ENCODE data around the gene PIGX. TPM values are rescaled to one million over a fixed set of nuclear protein-coding genes. Genes with fewer than 3 reads are reported as not detected.

The PIGX gene
- total and polyA plus RNA-seq, 2 experiments from 2014 or later, result 31.6 to 36.7 TPM

- 80% methylated on average over 2 of the region's 2 CpGs for WGBS (ENCODE audit: low lambda C conversion rate, missing lambda C conversion rate)
- Histone ChIP-seq H4K20me1 (ENCODE audit: insufficient read depth, poor library complexity, severe bottlenecking) (no peaks in the 10 kb centered on the region), H3K4me1 (ENCODE audit: insufficient read depth) (no peaks in the 10 kb centered on the region), H3K27me3 (no peaks in the 10 kb centered on the region), H3K27ac (no peak overlapping the region), H3K4me2 (no peak overlapping the region), H3K9me2 (replicated peaks; ENCODE audit: insufficient read depth) (no peaks in the 10 kb centered on the region), H3K9me3 (ENCODE audit: low read depth) (no peaks in the 10 kb centered on the region), H2AFZ (no peak overlapping the region), H3K36me3 (replicated peaks; ENCODE audit: insufficient read depth, low read depth) (no peaks in the 10 kb centered on the region), H3K79me2 (no peaks in the 10 kb centered on the region), H3K4me3 (no peak overlapping the region)
- no peak for TF ChIP-seq EZH2 (IDR thresholded peaks at IDR 0.05; ENCODE audit: borderline replicate concordance)
- TF ChIP-seq EZH2phosphoT487 (IDR thresholded peaks at IDR 0.05; ENCODE audit: low read depth, severe bottlenecking, unreplicated experiment), result no peak
- no peak for TF ChIP-seq CTCF (IDR thresholded peaks at IDR 0.05; ENCODE audit: poor library complexity)
- DNase-seq (ENCODE audit: low spot score), result no peak
These were observed 25.7 kb upstream of the PIGX start for GRCh38 chr3:196686436-196686835.

- no peaks in the 10 kb centered on the region for H3K79me2 ChIP-seq
- WGBS (ENCODE audit: low lambda C conversion rate, missing lambda C conversion rate), result 66% methylated on average over 5 of the region's 5 CpGs
- H3K9me3 ChIP-seq (ENCODE audit: low read depth), result no peaks in the 10 kb centered on the region
- H3K36me3 ChIP-seq (replicated peaks; ENCODE audit: insufficient read depth, low read depth), result no peaks in the 10 kb centered on the region
- no peaks in the 10 kb centered on the region for H3K4me1 ChIP-seq (ENCODE audit: insufficient read depth)
- H4K20me1 ChIP-seq (ENCODE audit: insufficient read depth, poor library complexity, severe bottlenecking), result no peaks in the 10 kb centered on the region
- H3K27me3 ChIP-seq, result no peaks in the 10 kb centered on the region
- H3K27ac ChIP-seq, result no peak overlapping the region
- no peak overlapping the region for H3K4me3 ChIP-seq
- no peak overlapping the region for H2AFZ ChIP-seq
- peak; percentile 29 for DNase-seq (ENCODE audit: low spot score)
- TF ChIP-seq CTCF (IDR thresholded peaks at IDR 0.05; ENCODE audit: poor library complexity) (no peak), EZH2 (IDR thresholded peaks at IDR 0.05; ENCODE audit: borderline replicate concordance) (no peak), EZH2phosphoT487 (IDR thresholded peaks at IDR 0.05; ENCODE audit: low read depth, severe bottlenecking, unreplicated experiment) (no peak)
- H3K4me2 ChIP-seq, result no peak overlapping the region
- no peaks in the 10 kb centered on the region for H3K9me2 ChIP-seq (replicated peaks; ENCODE audit: insufficient read depth)
These were observed 23.8 kb upstream of the PIGX start for GRCh38 chr3:196688349-196688748.

GRCh38 chr3:196689941-196690660, 22.1 kb upstream of the PIGX start:
- 93% methylated on average over 17 of the region's 17 CpGs for WGBS (ENCODE audit: low lambda C conversion rate, missing lambda C conversion rate)
- Histone ChIP-seq H3K9me3 (ENCODE audit: low read depth) (no peaks in the 10 kb centered on the region), H3K36me3 (replicated peaks; ENCODE audit: insufficient read depth, low read depth) (no peaks in the 10 kb centered on the region), H2AFZ (no peak overlapping the region), H3K4me3 (no peak overlapping the region), H3K9me2 (replicated peaks; ENCODE audit: insufficient read depth) (no peaks in the 10 kb centered on the region), H4K20me1 (ENCODE audit: insufficient read depth, poor library complexity, severe bottlenecking) (no peaks in the 10 kb centered on the region), H3K27me3 (no peaks in the 10 kb centered on the region), H3K4me2 (no peak overlapping the region), H3K79me2 (no peaks in the 10 kb centered on the region), H3K4me1 (ENCODE audit: insufficient read depth) (no peaks in the 10 kb centered on the region), H3K27ac (no peak overlapping the region)
- no peak for DNase-seq (ENCODE audit: low spot score)
- TF ChIP-seq EZH2 (IDR thresholded peaks at IDR 0.05; ENCODE audit: borderline replicate concordance), result no peak
- no peak for TF ChIP-seq EZH2phosphoT487 (IDR thresholded peaks at IDR 0.05; ENCODE audit: low read depth, severe bottlenecking, unreplicated experiment)
- no peak for TF ChIP-seq CTCF (IDR thresholded peaks at IDR 0.05; ENCODE audit: poor library complexity)
